Kidney (tissue), 14 donors: ENCODE data around the gene ELOVL6. TPM values are rescaled to one million over a fixed set of nuclear protein-coding genes. Genes with fewer than 3 reads are reported as not detected.

Experiments used
- DNase-seq, 5 donors: peaks; one replicate each; pipeline ENCODE4 v3.0.0-alpha.2; 2013 to 2020
- FAIRE-seq: peaks from 2 replicates; lab custom pipeline; 2012; peaks lifted over from hg19 to GRCh38; lab: Jason Lieb, UNC
- H3K27ac ChIP-seq, 2 donors: one replicate each; pipeline ENCODE4 v1.7.0; 2013; ENCODE audit warnings: low read depth in 2 of 2, low read length in 2 of 2, inconsistent platforms in 1 of 2
- H3K27me3 ChIP-seq: one replicate; pipeline ENCODE4 v1.7.1; 2013; ENCODE audit warnings: low read length, inconsistent platforms; ENCODE audit not compliant: control insufficient read depth, insufficient read depth
- H3K36me3 ChIP-seq, 3 donors: one replicate each; pipeline versions ENCODE4 v1.7.0 to v1.7.1; 2013; ENCODE audit warnings: low read length in 3 of 3, control low read depth in 1 of 3, inconsistent platforms in 1 of 3; ENCODE audit not compliant: insufficient read depth in 3 of 3, control insufficient read depth in 2 of 3
- H3K4me1 ChIP-seq, 3 donors: one replicate each; pipeline versions ENCODE4 v1.7.0 to v1.7.1; 2013; ENCODE audit warnings: low read length in 3 of 3, inconsistent platforms in 1 of 3, low read depth in 1 of 3; ENCODE audit not compliant: control insufficient read depth in 2 of 3, insufficient read depth in 2 of 3
- H3K4me3 ChIP-seq, 3 donors: one replicate each; pipeline versions ENCODE4 v1.7.0 to v1.8.1; 2013; ENCODE audit warnings: low read length in 3 of 3, control low read depth in 1 of 3, inconsistent platforms in 1 of 3
- H3K9ac ChIP-seq, 3 donors: one replicate each; pipeline versions ENCODE4 v1.7.0 to v1.7.1; 2013; ENCODE audit warnings: low read length in 3 of 3, control low read depth in 1 of 3, inconsistent platforms in 1 of 3
- H3K9me3 ChIP-seq, 3 donors: one replicate each; pipeline versions ENCODE4 v1.7.0 to v1.7.1; 2013; ENCODE audit warnings: low read length in 3 of 3, control low read depth in 1 of 3, inconsistent platforms in 1 of 3; ENCODE audit not compliant: control insufficient read depth in 2 of 3, insufficient read depth in 1 of 3
- intact Hi-C: fragments of 100-400 bp; cut with DNase I; formaldehyde crosslinking; loops from one replicate; pipeline ENCODE4 v1.11.1; 2022
- polyA plus RNA-seq: library from polyadenylated mRNA; stranded (reverse); fragments of 350-450 nt; fragmentation: Illumina TruSeq; extraction: RNeasy Lipid Tissue Mini Kit (QIAGEN cat#74804); gene quantifications from one replicate; pipeline ENCODE4 v1.2.3, GENCODE V29; 2014; ENCODE audit warnings: low read depth, low replicate concordance; ENCODE audit not compliant: insufficient read depth
- total RNA-seq: library from RNA; stranded (reverse); fragmentation: NEBNext Ultra II Directional; extraction: Animal tissue kit (Norgen Biotek cat#: 25700); gene quantifications from one replicate; pipeline ENCODE4 v1.2.1, GENCODE V29; 2021
- TF ChIP-seq, protein P1 (sequence below): IDR thresholded peaks from 3 replicates; pipeline ENCODE4 v1.5.1; 2012; ENCODE audit warnings: mild to moderate bottlenecking, moderate library complexity, borderline replicate concordance; ENCODE audit not compliant: insufficient read depth; ENCODE audit errors: extremely low read depth
- donor health status: control.
- donor health status: control.
- donor health status: control.
- donor health status: control.
- donor health status: control.
- donor health status: DM: yes; HTN: yes; CAD: no.
- donor health status: Normal renal cell carcinoma (clear cell type).

Gene ELOVL6
- total and polyA plus RNA-seq, 2 donors from 2014 or later: 10.7 to 21.5 TPM

DNA sequence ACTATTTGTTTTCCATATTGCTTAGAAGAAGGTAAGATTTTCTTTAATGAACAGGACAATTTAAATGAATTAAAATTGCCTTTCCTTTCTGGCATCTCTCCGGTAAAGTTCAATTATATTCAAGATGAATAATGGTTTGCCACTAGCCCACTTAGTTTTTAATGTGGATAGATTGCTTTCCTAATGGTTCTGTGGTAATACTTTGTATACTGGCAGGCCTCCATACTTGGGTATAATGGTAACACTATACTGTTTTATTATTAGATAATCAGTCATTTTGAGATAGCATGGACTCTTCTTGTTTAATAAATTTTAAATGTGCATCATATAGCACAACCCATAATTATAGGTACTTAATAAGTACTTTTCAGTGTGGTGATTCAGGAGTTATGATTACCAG, 89.5 kb downstream of the ELOVL6 start:
- H3K36me3 ChIP-seq: no peaks in the 10 kb centered on the region
- no peak overlapping the region for H3K9ac ChIP-seq
- H3K27me3 ChIP-seq: no peaks in the 10 kb centered on the region
- TF ChIP-seq, protein P1, sequence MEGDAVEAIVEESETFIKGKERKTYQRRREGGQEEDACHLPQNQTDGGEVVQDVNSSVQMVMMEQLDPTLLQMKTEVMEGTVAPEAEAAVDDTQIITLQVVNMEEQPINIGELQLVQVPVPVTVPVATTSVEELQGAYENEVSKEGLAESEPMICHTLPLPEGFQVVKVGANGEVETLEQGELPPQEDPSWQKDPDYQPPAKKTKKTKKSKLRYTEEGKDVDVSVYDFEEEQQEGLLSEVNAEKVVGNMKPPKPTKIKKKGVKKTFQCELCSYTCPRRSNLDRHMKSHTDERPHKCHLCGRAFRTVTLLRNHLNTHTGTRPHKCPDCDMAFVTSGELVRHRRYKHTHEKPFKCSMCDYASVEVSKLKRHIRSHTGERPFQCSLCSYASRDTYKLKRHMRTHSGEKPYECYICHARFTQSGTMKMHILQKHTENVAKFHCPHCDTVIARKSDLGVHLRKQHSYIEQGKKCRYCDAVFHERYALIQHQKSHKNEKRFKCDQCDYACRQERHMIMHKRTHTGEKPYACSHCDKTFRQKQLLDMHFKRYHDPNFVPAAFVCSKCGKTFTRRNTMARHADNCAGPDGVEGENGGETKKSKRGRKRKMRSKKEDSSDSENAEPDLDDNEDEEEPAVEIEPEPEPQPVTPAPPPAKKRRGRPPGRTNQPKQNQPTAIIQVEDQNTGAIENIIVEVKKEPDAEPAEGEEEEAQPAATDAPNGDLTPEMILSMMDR: no peak
- intact Hi-C loops: no loop called here
- H3K27ac ChIP-seq: no peak overlapping the region
- H3K9me3 ChIP-seq: no peaks in the 10 kb centered on the region
- no peak overlapping the region for H3K4me3 ChIP-seq
- peaks cover 0 to 5% (median 0%) of the 10 kb centered on the region in 3 donors for H3K4me1 ChIP-seq
- DNase-seq (no peak), FAIRE-seq (no peak)

DNA sequence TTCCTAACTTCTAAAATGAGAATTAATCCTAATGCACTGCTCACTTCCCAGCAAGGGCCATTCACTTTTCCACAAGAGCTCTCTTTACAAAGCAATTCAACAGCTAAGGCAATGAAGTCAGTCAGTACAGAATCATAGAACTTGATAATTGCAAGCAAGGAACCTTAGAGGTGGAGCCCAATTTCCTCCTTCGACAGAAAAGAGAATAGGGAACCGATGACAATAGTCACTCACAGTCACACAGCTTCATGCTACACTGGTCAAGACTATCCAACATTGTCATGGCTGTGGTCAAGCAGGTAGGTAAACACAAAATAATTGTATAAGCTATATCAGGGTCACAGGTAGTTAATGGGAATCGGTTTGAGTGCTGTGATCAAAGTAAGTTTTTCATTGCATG, 90.0 kb downstream of the ELOVL6 start:
- no peaks in the 10 kb centered on the region for H3K27me3 ChIP-seq
- TF ChIP-seq, protein P1: no peak

DNA sequence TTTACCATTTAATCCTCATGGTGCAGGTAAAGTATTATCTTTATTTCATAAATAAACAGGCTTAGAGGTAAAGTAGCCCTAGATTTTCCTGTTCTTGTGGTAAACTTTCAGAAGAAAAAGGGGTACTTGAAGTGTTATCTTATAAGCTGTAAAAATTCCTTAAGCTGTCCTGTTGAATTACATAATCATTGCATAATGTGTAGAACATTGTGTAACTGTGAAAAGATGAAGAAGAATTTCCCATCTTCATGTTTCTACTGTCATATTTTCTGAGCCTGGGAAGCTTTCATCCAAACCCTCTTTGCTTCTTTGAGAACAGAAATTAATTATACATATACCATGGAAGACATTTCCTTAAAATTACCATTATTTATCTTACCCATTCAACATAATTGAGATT, 90.5 kb downstream of the ELOVL6 start:
- Histone ChIP-seq H3K27me3 (no peaks in the 10 kb centered on the region), H3K4me1 (peaks cover 0 to 5% (median 0%) of the 10 kb centered on the region in 3 donors), H3K9ac (no peak overlapping the region), H3K9me3 (no peaks in the 10 kb centered on the region), H3K4me3 (no peak overlapping the region), H3K36me3 (no peaks in the 10 kb centered on the region), H3K27ac (no peak overlapping the region)
- DNase-seq: no peak
- intact Hi-C loops: no loop called here
- FAIRE-seq: no peak
- TF ChIP-seq, protein P1: no peak

More for the DNA sequence above, 90.0 kb downstream of the ELOVL6 start:
- intact Hi-C loops: no loop called here
- peak in 2 of 5 donors; percentile 29 to 38 for DNase-seq
- Histone ChIP-seq H3K4me1 (peaks cover 0 to 5% (median 0%) of the 10 kb centered on the region in 3 donors), H3K9me3 (no peaks in the 10 kb centered on the region), H3K9ac (no peak overlapping the region), H3K36me3 (no peaks in the 10 kb centered on the region), H3K4me3 (no peak overlapping the region), H3K27ac (no peak overlapping the region)
- no peak for FAIRE-seq

DNA sequence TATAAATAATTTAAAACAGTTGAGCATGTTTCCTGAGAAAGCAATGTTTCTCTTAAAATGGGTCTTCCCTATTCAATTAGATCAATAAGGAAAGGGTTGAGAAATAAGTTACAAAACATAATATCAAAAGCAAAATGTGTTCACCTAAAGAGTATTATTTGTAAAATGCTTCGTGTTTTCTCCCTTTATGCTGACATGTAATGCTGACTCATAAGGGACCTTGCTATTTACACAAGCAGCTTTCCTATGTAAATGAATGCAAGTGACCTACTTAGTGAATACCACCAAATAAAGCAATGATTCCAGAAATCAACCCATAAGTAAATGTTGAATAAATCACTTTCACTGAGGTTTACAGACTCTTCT, 91.5 kb downstream of the ELOVL6 start:
- H3K27ac ChIP-seq: no peak overlapping the region

More for the DNA sequence above, 91.5 kb downstream of the ELOVL6 start:
- peaks cover 0 to 5% (median 0%) of the 10 kb centered on the region in 3 donors for H3K4me1 ChIP-seq
- TF ChIP-seq, protein P1: no peak
- no peaks in the 10 kb centered on the region for H3K9me3 ChIP-seq
- no peaks in the 10 kb centered on the region for H3K27me3 ChIP-seq
- no peaks in the 10 kb centered on the region for H3K36me3 ChIP-seq
- H3K4me3 ChIP-seq: no peak overlapping the region
- peak; percentile 45 for FAIRE-seq
- no peak for DNase-seq
- intact Hi-C loops: no loop called here
- H3K9ac ChIP-seq: no peak overlapping the region
